ENCODE measurements around the gene ZWILCH.

DNA sequence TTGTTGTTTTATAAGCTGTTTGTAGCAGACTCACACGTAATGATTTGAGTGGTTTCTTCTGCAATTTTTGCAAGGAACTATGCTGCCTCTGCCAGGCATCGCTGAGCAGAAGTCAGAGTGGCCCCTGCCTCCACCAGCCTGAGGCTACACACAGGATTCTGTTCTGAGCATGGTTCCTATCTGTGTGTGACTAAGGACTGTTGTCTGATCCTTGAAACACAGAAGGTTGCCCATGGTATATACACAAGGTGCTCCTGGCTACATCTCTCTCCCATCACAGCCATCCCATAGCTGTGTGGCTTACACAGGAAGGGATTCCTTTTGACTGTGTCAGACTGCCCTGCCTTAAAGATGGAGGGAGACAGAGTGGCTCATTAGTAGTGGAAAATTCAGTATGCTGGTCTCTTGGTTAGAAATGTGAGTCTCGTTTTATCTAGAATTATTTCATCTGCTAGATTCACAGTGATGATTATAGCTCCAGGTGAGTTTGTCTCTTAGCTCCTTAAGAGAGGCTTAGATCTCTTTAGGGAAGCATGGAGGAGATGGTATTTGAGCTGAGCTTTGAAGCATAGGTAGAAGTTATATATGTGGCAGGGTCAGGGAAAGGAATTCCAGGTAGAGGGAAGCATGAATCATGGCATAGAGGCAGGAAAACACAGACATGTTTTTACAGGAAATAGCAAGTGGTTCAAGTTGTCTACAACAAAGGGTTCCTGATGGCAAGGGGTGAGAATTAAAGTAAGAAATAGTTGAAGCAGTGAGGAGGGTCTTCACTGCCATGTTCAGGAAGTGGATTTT, 45.1 kb upstream of the ZWILCH start:
- no peak for TF ChIP-seq POLR2AphosphoS5 (IDR thresholded peaks at IDR 0.05; ENCODE audit: low read depth)
- TF ChIP-seq, protein P1, sequence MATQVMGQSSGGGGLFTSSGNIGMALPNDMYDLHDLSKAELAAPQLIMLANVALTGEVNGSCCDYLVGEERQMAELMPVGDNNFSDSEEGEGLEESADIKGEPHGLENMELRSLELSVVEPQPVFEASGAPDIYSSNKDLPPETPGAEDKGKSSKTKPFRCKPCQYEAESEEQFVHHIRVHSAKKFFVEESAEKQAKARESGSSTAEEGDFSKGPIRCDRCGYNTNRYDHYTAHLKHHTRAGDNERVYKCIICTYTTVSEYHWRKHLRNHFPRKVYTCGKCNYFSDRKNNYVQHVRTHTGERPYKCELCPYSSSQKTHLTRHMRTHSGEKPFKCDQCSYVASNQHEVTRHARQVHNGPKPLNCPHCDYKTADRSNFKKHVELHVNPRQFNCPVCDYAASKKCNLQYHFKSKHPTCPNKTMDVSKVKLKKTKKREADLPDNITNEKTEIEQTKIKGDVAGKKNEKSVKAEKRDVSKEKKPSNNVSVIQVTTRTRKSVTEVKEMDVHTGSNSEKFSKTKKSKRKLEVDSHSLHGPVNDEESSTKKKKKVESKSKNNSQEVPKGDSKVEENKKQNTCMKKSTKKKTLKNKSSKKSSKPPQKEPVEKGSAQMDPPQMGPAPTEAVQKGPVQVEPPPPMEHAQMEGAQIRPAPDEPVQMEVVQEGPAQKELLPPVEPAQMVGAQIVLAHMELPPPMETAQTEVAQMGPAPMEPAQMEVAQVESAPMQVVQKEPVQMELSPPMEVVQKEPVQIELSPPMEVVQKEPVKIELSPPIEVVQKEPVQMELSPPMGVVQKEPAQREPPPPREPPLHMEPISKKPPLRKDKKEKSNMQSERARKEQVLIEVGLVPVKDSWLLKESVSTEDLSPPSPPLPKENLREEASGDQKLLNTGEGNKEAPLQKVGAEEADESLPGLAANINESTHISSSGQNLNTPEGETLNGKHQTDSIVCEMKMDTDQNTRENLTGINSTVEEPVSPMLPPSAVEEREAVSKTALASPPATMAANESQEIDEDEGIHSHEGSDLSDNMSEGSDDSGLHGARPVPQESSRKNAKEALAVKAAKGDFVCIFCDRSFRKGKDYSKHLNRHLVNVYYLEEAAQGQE (IDR thresholded peaks at IDR 0.05; ENCODE audit: unreplicated experiment) = no peak
- TF ChIP-seq, protein P2, sequence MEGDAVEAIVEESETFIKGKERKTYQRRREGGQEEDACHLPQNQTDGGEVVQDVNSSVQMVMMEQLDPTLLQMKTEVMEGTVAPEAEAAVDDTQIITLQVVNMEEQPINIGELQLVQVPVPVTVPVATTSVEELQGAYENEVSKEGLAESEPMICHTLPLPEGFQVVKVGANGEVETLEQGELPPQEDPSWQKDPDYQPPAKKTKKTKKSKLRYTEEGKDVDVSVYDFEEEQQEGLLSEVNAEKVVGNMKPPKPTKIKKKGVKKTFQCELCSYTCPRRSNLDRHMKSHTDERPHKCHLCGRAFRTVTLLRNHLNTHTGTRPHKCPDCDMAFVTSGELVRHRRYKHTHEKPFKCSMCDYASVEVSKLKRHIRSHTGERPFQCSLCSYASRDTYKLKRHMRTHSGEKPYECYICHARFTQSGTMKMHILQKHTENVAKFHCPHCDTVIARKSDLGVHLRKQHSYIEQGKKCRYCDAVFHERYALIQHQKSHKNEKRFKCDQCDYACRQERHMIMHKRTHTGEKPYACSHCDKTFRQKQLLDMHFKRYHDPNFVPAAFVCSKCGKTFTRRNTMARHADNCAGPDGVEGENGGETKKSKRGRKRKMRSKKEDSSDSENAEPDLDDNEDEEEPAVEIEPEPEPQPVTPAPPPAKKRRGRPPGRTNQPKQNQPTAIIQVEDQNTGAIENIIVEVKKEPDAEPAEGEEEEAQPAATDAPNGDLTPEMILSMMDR (conservative IDR thresholded peaks at IDR 0.05; ENCODE audit: low read depth in 2 of 2) = no peak
- TF ChIP-seq EZH2 (IDR thresholded peaks at IDR 0.05; ENCODE audit: low read depth, unreplicated experiment) = no peak
- TF ChIP-seq EZH2phosphoT487 (IDR thresholded peaks at IDR 0.05; ENCODE audit: unreplicated experiment) = no peak

Data from GM23338 (cell line).